ENCODE measurements around the gene KLHL2.
"Not testable (repeated sequence)": the region's sequence is repeated elsewhere in the genome, so short reads cannot be mapped to it uniquely, and the experiment has no call there.

Gene KLHL2

GRCh38 chr4:165207431-165208220, at the start of gene KLHL2:
KLHL2 (plus strand) TSS chr4:165207561; CDS start chr4:165207877, 316 bp downstream.
- peak; percentile 57 for DNase-seq

GRCh38 chr4:165158762-165159161, 48.6 kb upstream of the KLHL2 start:
- no peak for DNase-seq

GRCh38 chr4:165164257-165164656, 43.1 kb upstream of the KLHL2 start:
- DNase-seq = no peak

GRCh38 chr4:165166872-165167271, 40.5 kb upstream of the KLHL2 start:
- not testable (repeated sequence) for DNase-seq

- DNase-seq = no peak
These were observed 39.7 kb upstream of the KLHL2 start for GRCh38 chr4:165167650-165168049.

- no peak for DNase-seq
These were observed 36.5 kb upstream of the KLHL2 start for GRCh38 chr4:165170819-165171218.

GRCh38 chr4:165175470-165175869, 31.9 kb upstream of the KLHL2 start:
- DNase-seq = not testable (repeated sequence)

GRCh38 chr4:165175879-165176278, 31.5 kb upstream of the KLHL2 start:
- peak; percentile 8 for DNase-seq

GRCh38 chr4:165177725-165178666, 29.4 kb upstream of the KLHL2 start:
- no peak for DNase-seq

GRCh38 chr4:165184220-165184619, 23.1 kb upstream of the KLHL2 start:
- no peak for DNase-seq

GRCh38 chr4:165184998-165185397, 22.4 kb upstream of the KLHL2 start:
- DNase-seq = not testable (repeated sequence)

GRCh38 chr4:165185448-165185847, 21.9 kb upstream of the KLHL2 start:
- no peak for DNase-seq

GRCh38 chr4:165190591-165191347, 16.6 kb upstream of the KLHL2 start:
- no peak for DNase-seq

GRCh38 chr4:165191348-165191656, 16.1 kb upstream of the KLHL2 start:
- no peak for DNase-seq

GRCh38 chr4:165191814-165192499, 15.4 kb upstream of the KLHL2 start:
- no peak for DNase-seq

- DNase-seq = no peak
These were observed 14.9 kb upstream of the KLHL2 start for GRCh38 chr4:165192500-165192898.

GRCh38 chr4:165192956-165193355, 14.4 kb upstream of the KLHL2 start:
- DNase-seq = no peak

- DNase-seq = no peak
These were observed 13.0 kb upstream of the KLHL2 start for GRCh38 chr4:165194368-165194767.

GRCh38 chr4:165198329-165198728, 9.0 kb upstream of the KLHL2 start:
- no peak for DNase-seq

GRCh38 chr4:165199286-165199685, 8.1 kb upstream of the KLHL2 start:
- DNase-seq = no peak

GRCh38 chr4:165199722-165200121, 7.6 kb upstream of the KLHL2 start:
- DNase-seq = no peak

GRCh38 chr4:165201806-165202205, 5.6 kb upstream of the KLHL2 start:
- DNase-seq = no peak
